NT2/D1 (cell line): Measurements from ENCODE around the gene TEX2.

ENCODE experiments used
- SUZ12 ChIP-seq: IDR thresholded peaks from 2 replicates; pipeline ENCODE4 v1.6.1; 2011; ENCODE audit not compliant: insufficient read length, insufficient read depth; ENCODE audit errors: extremely low read depth
- YY1 ChIP-seq: IDR thresholded peaks from 2 replicates; pipeline ENCODE4 v1.6.1; 2011; ENCODE audit not compliant: insufficient read length, insufficient read depth
- ZNF274 ChIP-seq: IDR thresholded peaks from 2 replicates; pipeline ENCODE4 v1.6.1; 2011; ENCODE audit warnings: mild to moderate bottlenecking, low read depth, low read length

DNA sequence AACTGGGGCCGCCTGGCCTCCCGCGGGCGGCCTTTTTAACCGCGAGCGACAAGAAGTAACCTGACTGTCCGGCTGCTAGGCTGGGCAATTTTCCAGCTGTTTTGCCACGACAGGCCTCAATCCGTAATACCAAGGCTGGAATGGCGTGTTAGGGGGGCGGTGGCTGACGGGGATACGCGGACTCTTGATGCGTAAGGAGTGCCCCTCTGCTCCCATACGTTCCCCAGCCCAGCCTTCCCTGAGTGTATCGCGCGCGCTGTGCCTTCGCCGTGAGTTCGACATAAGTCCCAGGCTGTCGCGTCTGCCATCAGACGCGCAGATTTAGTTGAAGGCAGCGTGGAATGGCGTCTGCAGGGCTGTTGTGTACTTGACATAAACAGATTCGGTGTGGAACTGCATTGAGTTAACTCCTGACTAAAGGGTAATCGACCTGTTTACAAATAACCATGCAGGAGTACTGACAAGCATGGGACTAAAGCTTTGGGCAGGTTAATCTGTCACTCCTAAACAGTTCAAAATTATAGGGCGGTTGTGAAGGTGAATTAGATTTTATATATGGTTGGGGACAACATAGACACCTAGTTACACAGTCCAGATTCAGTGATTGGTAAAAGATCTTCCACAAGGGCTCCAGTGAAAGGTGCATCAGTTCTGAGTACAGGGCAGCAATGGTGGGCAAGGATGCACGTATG is 116.5 kb downstream of the TEX2 start:
- TF ChIP-seq ZNF274 = no peak
- no peak for TF ChIP-seq YY1
- TF ChIP-seq SUZ12 = no peak
